HK-2 (cell line): Measurements from ENCODE around the gene FAR2.

Source experiments
- DNase-seq: peaks from one replicate; pipeline ENCODE4 v3.0.0-alpha.2; 2018; ENCODE audit not compliant: unreplicated experiment

FAR2 gene

GRCh38 chr12:29204521-29204920, 55.4 kb downstream of the FAR2 start:
- DNase-seq: no peak

DNA sequence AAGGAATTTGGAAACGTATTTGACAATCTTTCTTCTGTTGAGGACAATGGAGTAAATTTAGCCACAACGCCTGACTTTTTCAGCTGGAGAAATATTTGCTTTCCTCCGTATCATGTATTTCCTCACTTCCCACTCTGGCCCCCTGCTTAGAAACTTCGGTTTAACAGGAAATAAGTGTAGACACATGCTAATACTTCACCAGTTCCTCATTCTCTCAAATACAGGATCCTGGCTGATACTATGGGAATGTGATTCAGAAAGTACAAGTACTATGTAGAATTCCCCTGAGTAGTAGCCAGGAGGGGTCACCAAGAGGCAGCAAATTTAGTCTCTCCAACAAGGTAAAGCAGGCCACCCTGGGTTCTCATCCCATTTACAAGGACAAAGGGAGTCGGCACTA, 58.0 kb downstream of the FAR2 start:
- DNase-seq: no peak

DNA sequence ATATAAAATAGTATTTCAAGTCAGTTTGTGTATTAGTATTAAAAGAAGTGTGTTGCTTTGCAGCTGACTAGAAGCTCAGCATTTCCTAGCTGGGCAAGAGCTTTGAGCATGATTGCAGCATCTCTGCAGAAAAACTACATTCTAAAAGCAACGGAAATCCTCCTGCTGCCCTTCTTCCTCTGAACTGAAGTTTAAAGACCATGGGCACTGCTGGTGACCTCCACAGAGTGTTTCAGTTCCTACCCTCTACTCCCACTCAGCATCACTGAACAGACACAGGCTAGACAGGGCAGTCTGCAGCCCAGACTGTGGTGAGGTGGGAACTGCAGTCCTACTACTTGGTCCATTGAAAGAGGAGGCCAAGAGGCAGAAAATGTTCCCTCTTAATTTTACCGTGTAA, 59.0 kb downstream of the FAR2 start:
- DNase-seq: no peak

DNA sequence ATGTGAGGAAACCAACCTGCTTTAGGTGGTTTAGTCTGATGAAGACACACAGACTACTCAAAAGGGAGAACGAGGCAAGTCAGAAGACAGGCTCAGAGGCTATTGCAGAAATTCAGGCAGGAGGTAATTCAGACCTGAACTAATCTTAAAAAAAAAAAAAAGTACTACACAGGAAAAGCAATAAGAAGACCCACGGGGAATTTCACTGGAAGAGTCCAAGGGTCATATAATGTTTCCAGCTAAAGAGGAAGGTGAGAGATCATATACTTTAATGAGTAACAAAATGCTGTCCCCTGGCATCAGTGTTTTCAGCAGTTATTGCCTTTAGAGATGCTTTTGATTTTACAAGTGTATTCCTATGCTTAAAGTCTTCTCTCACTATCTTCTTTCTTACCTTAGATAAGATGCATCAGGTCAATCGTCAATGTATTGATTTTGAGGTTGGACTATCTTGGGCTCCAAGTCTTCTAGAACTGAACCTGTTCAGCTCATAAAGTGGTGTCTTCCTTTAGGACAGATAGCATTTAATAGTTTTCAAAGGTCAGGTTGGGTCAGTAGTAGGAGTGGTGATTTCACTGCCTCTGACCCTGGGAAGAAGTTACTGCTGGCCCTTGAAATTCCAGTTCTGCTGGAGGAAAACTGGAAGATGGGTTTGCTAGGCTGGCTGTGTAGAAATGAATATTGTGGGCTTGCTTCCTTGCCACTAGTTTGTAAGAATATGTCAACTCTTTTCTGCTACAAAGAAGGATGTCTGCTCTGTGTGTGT, 60.0 kb downstream of the FAR2 start:
- no peak for DNase-seq

DNA sequence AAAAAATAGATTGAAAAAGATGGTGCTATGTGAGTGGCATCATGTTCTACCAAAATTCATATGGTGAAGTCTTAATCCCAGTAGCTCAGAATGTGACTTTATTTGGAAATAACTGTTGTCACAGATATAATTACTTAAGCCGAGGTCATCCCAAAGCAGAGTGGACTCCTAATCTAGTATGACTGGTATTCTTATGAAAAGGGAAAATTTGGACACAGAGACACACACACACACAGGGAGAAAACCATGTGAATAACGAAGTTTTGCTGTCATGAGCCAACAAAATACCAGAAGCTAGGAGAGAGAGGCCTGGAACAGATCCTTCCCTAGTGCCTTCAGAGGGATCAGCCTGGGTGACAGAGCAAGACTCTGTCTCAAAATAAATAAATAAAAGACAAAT, 62.6 kb downstream of the FAR2 start:
- no peak for DNase-seq

- no peak for DNase-seq
These were observed 63.8 kb downstream of the FAR2 start for GRCh38 chr12:29212682-29213403.

DNA sequence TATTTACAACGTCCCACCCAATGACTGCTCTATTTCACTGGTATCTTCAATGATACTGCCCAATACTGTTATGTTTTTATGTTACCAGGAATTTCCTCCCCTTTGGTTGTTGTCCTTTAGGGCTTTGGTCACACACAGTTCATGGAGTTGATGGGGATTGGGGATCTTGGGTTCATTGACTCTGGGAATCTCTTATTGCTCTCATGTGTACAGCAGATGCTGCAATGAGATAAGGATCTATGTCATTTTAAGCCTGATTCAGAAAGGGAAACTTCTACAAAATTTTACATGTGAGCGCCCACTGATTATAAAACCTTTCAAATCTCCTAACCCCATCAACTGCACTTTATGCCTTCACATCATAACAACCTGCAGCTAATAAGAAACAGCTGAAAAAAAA, 67.2 kb downstream of the FAR2 start:
- no peak for DNase-seq

GRCh38 chr12:29216797-29217575, 67.9 kb downstream of the FAR2 start:
- DNase-seq: no peak

GRCh38 chr12:29220632-29221336, 71.7 kb downstream of the FAR2 start:
- DNase-seq: no peak

DNA sequence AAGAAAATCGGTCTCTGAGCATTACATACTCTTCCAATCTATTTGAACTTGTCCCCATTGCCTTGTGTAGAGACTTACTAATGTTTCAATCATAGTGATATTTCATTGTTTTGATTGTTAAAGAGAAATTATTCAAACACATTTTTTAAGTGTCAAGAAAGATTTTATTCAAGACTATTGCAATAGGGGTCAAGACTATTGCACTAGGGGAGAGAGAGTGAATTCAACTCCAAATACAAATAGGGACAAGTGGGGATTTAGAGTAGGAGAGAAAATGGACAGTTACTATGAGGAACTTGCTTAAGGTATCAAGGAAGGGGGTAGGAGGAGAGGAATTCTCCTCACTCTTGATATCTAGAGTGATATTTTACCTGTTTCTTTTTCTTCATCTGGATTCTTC, 73.1 kb downstream of the FAR2 start:
- no peak for DNase-seq

DNA sequence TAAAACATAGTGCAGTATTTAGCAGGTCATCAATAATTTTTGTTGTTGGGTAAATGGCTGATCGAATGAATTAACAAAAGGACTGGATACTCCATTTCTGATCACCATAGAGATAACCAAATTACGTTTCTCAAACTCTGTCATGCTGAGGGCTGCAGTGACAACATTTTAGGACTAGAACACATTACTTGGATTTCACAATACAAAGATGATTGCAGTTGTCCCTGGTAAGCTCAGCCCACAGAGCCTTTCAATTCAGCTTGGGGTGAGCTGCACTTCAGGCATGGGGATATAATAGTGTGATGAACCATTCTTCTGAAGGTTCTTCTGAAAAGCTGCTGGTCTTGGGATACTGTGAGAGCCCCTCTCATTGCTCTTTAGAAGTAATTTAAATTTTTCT, 74.3 kb downstream of the FAR2 start:
- no peak for DNase-seq

- DNase-seq: no peak
These were observed 75.0 kb downstream of the FAR2 start for GRCh38 chr12:29223956-29224543.

GRCh38 chr12:29224572-29224971, 75.5 kb downstream of the FAR2 start:
- no peak for DNase-seq

DNA sequence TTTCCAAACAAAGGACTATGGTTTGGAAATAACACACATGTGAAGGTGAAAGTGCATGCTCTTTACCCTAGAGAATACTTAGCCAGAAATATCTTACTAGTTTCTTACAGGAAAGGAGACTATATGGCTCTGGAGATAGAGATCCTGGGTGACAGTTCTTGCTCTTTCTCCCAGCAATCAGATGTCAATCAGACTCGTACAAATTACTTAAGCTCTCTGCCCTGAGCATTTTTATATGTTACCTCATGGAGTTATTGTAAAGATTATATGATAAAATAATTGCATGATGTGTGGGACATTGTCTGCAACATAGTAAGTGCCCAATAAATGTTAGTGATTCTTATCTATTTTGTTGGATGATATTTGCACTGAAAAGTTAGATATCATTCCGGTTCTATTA, 76.8 kb downstream of the FAR2 start:
- no peak for DNase-seq

DNA sequence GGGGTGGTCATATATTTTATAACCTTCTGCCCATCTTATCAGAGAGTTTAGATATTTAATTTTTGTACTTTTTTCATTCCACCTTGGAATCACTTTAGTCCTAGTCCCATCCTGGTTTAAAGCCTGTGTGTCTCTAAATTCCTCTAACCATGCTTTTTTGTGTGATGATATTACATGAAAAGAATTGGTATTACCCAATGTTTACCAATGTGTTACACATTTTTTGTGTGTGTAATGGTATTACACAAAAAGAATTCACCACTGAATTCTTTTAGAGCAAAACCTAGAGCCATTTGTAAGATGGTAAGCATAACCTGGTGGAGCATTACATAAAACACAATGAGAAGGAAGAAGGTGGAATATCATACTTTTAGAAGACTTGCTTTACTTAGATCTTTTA, 77.5 kb downstream of the FAR2 start:
- no peak for DNase-seq

GRCh38 chr12:29228474-29229157, 79.5 kb downstream of the FAR2 start:
- no peak for DNase-seq

- no peak for DNase-seq
These were observed 80.1 kb downstream of the FAR2 start for GRCh38 chr12:29229158-29229505.

- no peak for DNase-seq
These were observed 80.9 kb downstream of the FAR2 start for GRCh38 chr12:29229937-29230336.

- DNase-seq: no peak
These were observed 81.9 kb downstream of the FAR2 start for GRCh38 chr12:29230800-29231560.

- DNase-seq: no peak
These were observed 83.0 kb downstream of the FAR2 start for GRCh38 chr12:29232086-29232485.
